ENCODE measurements around the gene PDX1.

DNA sequence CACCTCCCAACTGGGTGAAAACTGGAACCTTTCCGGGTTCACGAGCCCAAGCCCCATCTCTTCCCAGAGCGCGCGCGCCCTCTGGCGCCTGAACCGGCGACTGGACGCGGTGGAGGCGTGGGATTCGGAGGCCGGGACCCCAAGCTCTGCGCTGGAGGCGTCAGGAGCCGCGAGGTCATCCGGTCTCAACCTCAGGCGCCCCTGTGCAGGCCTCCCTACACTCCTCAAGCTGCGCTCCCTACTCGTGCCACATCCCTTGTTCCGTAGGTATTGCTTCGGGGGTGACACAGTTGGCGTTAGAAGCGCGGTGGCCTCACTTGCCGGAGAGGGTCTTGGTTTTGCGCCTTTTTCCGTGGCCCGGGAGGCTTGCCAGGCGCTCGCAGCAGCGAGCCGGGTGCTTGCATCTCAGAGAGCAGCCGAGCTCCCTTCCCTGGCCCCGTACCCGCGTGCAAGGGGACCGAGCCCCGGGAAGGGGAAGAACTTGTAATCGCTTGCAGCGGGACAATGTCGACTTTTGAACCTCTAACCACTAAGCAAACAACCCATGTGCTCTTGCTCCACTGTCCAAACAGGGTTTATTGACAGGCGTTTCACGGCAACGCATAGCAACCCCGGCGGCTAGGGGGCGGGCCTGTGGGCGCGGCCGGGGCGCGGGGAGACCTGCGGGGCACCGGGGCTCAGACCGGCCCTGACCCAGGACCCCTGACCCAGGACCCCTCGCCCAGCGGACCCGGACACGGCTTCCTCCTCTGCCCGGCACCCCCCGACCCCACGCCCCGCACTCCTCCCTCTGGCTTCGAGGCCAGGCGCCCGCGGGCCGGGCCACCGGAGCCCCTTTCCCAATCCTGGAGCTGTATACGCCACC lies 40.8 kb downstream of the PDX1 start:
- TF ChIP-seq, protein P1, sequence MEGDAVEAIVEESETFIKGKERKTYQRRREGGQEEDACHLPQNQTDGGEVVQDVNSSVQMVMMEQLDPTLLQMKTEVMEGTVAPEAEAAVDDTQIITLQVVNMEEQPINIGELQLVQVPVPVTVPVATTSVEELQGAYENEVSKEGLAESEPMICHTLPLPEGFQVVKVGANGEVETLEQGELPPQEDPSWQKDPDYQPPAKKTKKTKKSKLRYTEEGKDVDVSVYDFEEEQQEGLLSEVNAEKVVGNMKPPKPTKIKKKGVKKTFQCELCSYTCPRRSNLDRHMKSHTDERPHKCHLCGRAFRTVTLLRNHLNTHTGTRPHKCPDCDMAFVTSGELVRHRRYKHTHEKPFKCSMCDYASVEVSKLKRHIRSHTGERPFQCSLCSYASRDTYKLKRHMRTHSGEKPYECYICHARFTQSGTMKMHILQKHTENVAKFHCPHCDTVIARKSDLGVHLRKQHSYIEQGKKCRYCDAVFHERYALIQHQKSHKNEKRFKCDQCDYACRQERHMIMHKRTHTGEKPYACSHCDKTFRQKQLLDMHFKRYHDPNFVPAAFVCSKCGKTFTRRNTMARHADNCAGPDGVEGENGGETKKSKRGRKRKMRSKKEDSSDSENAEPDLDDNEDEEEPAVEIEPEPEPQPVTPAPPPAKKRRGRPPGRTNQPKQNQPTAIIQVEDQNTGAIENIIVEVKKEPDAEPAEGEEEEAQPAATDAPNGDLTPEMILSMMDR (conservative IDR thresholded peaks at IDR 0.05) = peak; percentile 50
- no peak for TF ChIP-seq EZH2 (IDR thresholded peaks at IDR 0.05; ENCODE audit: low read depth)
